ENCODE data around the gene NPR2.

NPR2 gene

DNA sequence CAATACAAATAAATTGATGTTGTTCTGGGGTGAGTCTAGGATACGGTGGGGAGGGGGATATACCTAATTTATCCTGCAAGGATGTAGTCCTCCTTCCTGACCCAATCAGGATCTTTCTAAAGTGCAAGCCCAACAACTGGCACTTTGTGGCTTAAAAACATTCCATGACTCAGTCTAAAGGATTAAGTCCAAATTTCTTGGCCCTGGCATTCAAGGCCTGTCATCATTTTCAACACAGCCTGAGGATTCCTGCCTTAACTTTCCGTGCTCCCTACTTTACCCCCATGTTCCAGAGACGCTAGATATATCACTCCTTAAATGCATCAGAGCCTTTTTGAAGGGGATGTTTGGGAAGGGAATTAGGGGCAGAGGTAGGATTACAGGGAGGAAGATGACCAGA, 36.1 kb downstream of the NPR2 start:
- TF ChIP-seq, protein P1, sequence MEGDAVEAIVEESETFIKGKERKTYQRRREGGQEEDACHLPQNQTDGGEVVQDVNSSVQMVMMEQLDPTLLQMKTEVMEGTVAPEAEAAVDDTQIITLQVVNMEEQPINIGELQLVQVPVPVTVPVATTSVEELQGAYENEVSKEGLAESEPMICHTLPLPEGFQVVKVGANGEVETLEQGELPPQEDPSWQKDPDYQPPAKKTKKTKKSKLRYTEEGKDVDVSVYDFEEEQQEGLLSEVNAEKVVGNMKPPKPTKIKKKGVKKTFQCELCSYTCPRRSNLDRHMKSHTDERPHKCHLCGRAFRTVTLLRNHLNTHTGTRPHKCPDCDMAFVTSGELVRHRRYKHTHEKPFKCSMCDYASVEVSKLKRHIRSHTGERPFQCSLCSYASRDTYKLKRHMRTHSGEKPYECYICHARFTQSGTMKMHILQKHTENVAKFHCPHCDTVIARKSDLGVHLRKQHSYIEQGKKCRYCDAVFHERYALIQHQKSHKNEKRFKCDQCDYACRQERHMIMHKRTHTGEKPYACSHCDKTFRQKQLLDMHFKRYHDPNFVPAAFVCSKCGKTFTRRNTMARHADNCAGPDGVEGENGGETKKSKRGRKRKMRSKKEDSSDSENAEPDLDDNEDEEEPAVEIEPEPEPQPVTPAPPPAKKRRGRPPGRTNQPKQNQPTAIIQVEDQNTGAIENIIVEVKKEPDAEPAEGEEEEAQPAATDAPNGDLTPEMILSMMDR (IDR thresholded peaks at IDR 0.05; ENCODE audit: low read depth, low read length) = no peak
- peak; percentile 56 to 61 for DNase-seq (ENCODE audit: low read depth in 2 of 2)

DNA sequence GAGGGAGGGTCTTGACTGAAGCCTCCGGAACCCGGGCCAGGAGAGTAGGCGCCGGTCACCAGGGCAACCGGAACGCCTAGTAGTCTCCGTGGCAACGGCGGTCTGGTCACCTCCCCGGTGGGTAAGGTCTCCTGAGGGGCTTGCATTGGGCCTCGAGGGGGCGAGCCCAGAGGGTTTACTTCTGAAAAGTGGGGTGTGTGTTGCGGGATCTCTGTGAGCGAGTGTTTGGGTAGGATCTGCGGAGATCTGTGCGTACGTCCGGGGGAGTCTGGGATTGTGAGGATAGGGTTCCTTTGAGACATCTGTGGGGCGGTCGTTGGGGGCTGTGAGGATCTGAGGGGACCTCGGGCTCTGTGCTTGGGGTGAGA, 37.3 kb downstream of the NPR2 start, which contains the start of gene FAM221B:
Gene FAM221B, minus strand, starts transcription at position 17 of the 368 bp plus-strand sequence. CDS start 2,571 bp downstream, outside the sequence.
- H3K4me3 ChIP-seq (replicated peaks in 1 of 2; ENCODE audit: low read depth in 2 of 2, low read length in 2 of 2) = peak within 1 kb of the TSS; percentile 69 to 72
- TF ChIP-seq, protein P1 (IDR thresholded peaks at IDR 0.05; ENCODE audit: low read depth, low read length) = no peak
- DNase-seq (ENCODE audit: low read depth in 2 of 2) = no peak

More for the DNA sequence above, 36.1 kb downstream of the NPR2 start:
- no peak overlapping the region for H3K4me3 ChIP-seq (replicated peaks in 1 of 2; ENCODE audit: low read depth in 2 of 2, low read length in 2 of 2)

DNA sequence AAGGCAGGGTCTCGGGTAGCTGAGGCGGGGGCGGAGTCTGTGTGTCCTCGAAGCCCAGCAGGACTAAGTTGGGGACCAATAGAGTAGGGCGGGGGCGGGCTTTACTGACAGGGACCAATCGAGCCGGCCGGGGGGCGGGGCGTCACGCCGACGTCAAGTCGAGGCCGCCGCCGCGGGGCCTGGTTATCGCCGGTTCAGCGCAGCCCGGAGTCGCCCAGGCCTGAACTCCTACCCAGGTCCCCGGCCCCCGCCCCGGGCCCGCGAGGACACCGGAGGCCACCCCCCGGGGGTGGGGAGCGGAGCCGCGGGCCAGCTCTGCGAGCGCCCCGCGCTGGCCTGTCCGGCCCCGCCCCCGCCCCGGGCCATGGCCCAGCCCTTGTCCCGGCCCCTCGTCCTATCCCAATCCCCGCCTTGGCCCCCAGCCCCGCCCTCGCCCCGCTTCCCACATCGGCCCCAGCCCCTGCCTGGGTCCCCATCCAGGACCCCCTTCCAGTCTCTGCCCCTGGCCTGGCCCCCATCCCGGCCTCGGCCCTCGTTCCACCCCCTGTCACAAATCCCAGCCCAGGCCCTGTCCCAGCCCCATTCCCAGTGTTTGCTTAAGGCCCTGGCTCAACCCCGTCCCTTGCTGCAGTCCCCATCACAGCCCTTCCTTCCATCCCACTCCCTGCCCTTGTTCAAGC, 37.8 kb downstream of the NPR2 start, which contains the start of gene TMEM8B:
Gene TMEM8B, plus strand, starts transcription at position 145 of the 680 bp plus-strand sequence. Its CDS starts 220 bp downstream, at position 365.
- TF ChIP-seq, protein P1 (IDR thresholded peaks at IDR 0.05; ENCODE audit: low read depth, low read length) = no peak

DNA sequence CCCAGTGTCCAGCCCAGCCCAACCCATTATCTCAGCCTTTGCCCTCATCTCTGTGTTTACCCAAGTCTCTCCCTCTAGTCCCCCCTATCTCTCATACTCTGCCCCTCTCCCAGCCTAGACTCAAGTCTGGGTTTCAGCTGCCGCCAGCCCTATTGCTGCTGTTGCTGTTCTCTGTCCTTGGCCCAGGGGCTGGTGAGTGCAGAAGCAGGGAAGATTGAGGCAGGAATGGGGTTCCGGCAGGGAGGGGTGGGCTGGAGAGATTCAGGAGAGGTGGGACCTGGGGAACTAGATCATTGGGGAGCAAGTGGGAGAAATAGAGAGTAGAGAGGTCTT, 38.3 kb downstream of the NPR2 start:
- TF ChIP-seq, protein P1 (IDR thresholded peaks at IDR 0.05; ENCODE audit: low read depth, low read length) = no peak
- H3K4me3 ChIP-seq (replicated peaks in 1 of 2; ENCODE audit: low read depth in 2 of 2, low read length in 2 of 2) = peak overlapping the region; percentile 69 to 72
- no peak for DNase-seq (ENCODE audit: low read depth in 2 of 2)

More for the DNA sequence above, 37.8 kb downstream of the NPR2 start, which contains the start of gene TMEM8B:
- DNase-seq (ENCODE audit: low read depth in 2 of 2) = peak; percentile 87 to 95
- peak within 1 kb of the TSS; percentile 69 to 72 for H3K4me3 ChIP-seq (replicated peaks in 1 of 2; ENCODE audit: low read depth in 2 of 2, low read length in 2 of 2)

DNA sequence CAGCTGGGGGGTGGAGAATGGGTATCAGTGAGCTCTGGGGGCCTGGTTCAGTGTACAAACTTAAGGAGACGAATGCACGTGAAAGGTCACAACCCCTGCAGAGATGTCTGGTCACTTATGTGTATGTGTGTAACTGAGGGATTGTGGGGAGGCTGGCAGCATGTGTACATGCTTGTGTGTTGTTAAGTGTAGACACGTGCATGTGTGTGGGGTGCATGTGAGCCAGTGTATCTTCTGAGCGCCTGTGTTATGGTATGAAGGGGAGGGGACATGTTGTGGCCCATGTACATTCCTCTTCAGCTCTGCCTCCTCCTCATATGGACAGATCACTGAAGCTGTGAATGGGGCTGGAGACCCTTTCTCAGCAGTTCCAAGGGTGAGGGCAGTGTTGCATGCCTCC, 39.6 kb downstream of the NPR2 start:
- no peak overlapping the region for H3K4me3 ChIP-seq (replicated peaks in 1 of 2; ENCODE audit: low read depth in 2 of 2, low read length in 2 of 2)
- TF ChIP-seq, protein P1 (IDR thresholded peaks at IDR 0.05; ENCODE audit: low read depth, low read length) = no peak
- no peak for DNase-seq (ENCODE audit: low read depth in 2 of 2)

DNA sequence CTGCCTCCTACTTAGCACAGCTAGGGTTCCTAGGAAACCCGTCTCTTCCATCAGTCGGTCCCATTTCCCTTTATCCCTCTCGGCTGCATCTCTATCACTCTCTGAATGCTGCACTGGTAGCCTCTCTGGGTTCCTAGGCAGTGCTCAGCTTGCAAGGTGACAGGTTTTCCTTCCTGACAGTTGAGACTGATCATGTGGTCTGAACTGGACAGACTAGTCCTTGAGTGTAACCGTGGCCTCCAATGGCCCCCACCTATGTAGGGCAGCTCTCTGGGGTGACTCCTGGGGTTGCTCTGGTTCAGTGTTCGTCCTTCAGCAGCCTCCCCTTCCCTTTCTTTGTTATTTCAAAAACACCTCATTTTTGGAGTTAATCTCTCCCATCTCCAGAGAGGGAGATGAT, 41.4 kb downstream of the NPR2 start:
- no peak overlapping the region for H3K4me3 ChIP-seq (replicated peaks in 1 of 2; ENCODE audit: low read depth in 2 of 2, low read length in 2 of 2)
- TF ChIP-seq, protein P1 (IDR thresholded peaks at IDR 0.05; ENCODE audit: low read depth, low read length) = no peak
- DNase-seq (ENCODE audit: low read depth in 2 of 2) = no peak

All from cardiac fibroblast (primary cell).